GM10248 (cell line): Measurements from ENCODE around the gene RIN1.

Experiments
- CTCF ChIA-PET: fragments of 300-600 bp; sonication (Branson Sonifier 250); formaldehyde crosslinking; extraction: SDS; loops from one replicate; lab custom pipeline; 2021; ENCODE audit warnings: antibody characterized with exemption; lab: Yijun Ruan, JAX
- POLR2A ChIA-PET: fragments of 350-650 bp; sonication (Branson Sonifier 250); formaldehyde crosslinking; extraction: SDS; loops from one replicate; lab custom pipeline; 2020; ENCODE audit warnings: antibody characterized with exemption; lab: Yijun Ruan, JAX
- DNase-seq: peaks from one replicate; pipeline ENCODE4 v3.0.0; 2012; ENCODE audit errors: extremely low spot score
- CTCF ChIP-seq: IDR thresholded peaks from 2 replicates; pipeline ENCODE4 v1.5.1; 2012; ENCODE audit warnings: mild to moderate bottlenecking, low read depth; ENCODE audit errors: extremely low read depth, missing control alignments, control extremely low read depth

RIN1 gene

GRCh38 chr11:66292543-66293332 lies 43.5 kb downstream of the RIN1 start:
- CTCF ChIA-PET, result no interaction called here
- POLR2A ChIA-PET, result no interaction called here
- no peak for DNase-seq
- TF ChIP-seq CTCF, result no peak

- no peak for DNase-seq
- TF ChIP-seq CTCF, result no peak
- POLR2A ChIA-PET, result interaction anchor here (1.2 kb wide), 1 partner anchor 21 kb away, joined by 4 read pairs; no protein-coding TSS in a partner anchor
- CTCF ChIA-PET, result interaction anchor here (0.6 to 1.9 kb wide), 6 partner anchors 9 to 98 kb away, joined by 3 to 12 read pairs (median 3); no protein-coding TSS in a partner anchor
These were observed 44.3 kb downstream of the RIN1 start, which contains the start of gene TMEM151A for GRCh38 chr11:66291706-66292542. TSS of gene TMEM151A (plus strand) at chr11:66291894. CDS start at chr11:66292014, 120 bp downstream.

- POLR2A ChIA-PET, result interaction anchor here (1.2 kb wide), 1 partner anchor 21 kb away, joined by 4 read pairs; no protein-coding TSS in a partner anchor
- CTCF ChIA-PET, result interaction anchor here (0.6 to 1.9 kb wide), 6 partner anchors 8 to 98 kb away, joined by 3 to 12 read pairs (median 3); no protein-coding TSS in a partner anchor
- no peak for TF ChIP-seq CTCF
- no peak for DNase-seq
These were observed 44.9 kb downstream of the RIN1 start for GRCh38 chr11:66291303-66291705.

GRCh38 chr11:66290330-66290621 lies 46.0 kb downstream of the RIN1 start:
- TF ChIP-seq CTCF, result no peak
- POLR2A ChIA-PET, result interaction anchor here (1.2 kb wide), 1 partner anchor 22 kb away, joined by 4 read pairs; no protein-coding TSS in a partner anchor
- no peak for DNase-seq
- CTCF ChIA-PET, result interaction anchor here (1.3 to 1.9 kb wide), 4 partner anchors 7 to 223 kb away, joined by 3 to 12 read pairs (median 6); no protein-coding TSS in a partner anchor

- DNase-seq, result peak; percentile 90
- TF ChIP-seq CTCF, result no peak
- ChIA-PET CTCF (interaction anchor here (0.9 to 10.6 kb wide), 11 partner anchors 10 to 245 kb away, joined by 3 to 92 read pairs (median 4); partner anchors contain the start of gene RIN1), POLR2A (interaction anchor here (0.5 to 1.2 kb wide), 7 partner anchors 10 to 782 kb away, joined by 3 to 14 read pairs (median 7); partner anchors contain the start of gene RAB1B)
These were observed 46.5 kb downstream of the RIN1 start for GRCh38 chr11:66289548-66290329.
